SH-SY5Y (cell line): Measurements from ENCODE around the gene AOAH.

Experiments
- GATA2 ChIP-seq: IDR thresholded peaks from 2 replicates; pipeline ENCODE4 v1.6.1; 2011; ENCODE audit warnings: mild to moderate bottlenecking, low read depth, low read length
- GATA3 ChIP-seq: IDR thresholded peaks from 2 replicates; pipeline ENCODE4 v1.6.1; 2011; ENCODE audit warnings: low read depth, mild to moderate bottlenecking, low read length, moderate library complexity

DNA sequence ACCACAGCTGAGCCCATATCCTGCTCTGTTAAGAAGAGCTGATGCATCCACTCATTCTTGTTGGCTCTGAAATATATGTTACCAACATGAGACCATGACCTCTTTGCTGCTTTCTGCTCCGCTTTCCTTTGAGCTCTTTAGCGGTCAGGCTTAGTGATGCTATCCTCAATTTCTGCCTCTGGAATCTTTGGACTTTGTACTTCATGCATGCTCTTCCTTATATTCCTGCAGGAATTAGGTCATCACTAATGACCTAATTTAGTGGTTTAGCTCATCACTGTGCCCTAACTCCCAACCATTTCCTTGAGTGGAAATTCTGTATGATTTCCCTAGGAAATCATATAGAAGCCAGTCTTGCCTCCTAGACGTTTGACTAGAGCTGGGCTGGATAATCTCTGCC is 119.5 kb downstream of the AOAH start:
- TF ChIP-seq GATA2: no peak
- TF ChIP-seq GATA3: no peak
